ENCODE data around the gene SEMA4D.

Gene SEMA4D

DNA sequence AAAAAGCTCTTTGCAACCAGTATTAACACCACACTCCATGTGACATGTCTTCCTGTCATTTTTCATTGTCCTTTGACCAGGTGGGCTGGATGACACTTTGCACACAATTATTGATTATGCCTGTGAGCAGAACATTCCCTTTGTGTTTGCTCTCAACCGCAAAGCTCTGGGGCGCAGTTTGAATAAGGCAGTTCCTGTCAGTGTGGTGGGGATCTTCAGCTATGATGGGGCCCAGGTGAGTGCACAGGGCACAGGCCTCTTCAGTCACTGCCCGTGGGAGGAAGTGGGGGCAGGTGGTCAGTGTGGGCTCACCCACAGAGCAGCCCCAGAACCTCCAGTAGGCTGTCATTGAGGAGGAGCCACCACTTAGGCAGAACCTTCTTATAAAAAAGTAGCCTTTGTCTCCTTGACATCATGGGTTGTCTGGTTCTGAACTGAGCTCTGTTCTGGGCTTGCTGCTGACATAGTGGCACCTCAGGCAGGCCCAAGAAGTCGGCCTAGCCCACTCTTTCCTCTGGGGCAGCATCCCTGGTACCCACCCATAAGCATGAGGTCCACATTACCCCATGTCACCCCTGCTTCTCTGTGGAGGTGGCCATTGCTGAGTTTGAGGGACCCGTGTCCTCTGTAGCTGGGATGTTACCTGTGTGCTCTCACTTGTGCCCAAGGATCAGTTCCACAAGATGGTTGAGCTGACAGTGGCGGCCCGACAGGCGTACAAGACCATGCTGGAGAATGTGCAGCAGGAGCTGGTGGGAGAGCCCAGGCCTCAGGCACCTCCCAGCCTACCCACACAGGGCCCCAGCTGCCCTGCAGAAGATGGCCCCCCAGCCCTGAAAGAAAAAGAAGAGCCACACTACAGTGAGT is 140.3 kb downstream of the SEMA4D start:
- TF ChIP-seq, protein P1, sequence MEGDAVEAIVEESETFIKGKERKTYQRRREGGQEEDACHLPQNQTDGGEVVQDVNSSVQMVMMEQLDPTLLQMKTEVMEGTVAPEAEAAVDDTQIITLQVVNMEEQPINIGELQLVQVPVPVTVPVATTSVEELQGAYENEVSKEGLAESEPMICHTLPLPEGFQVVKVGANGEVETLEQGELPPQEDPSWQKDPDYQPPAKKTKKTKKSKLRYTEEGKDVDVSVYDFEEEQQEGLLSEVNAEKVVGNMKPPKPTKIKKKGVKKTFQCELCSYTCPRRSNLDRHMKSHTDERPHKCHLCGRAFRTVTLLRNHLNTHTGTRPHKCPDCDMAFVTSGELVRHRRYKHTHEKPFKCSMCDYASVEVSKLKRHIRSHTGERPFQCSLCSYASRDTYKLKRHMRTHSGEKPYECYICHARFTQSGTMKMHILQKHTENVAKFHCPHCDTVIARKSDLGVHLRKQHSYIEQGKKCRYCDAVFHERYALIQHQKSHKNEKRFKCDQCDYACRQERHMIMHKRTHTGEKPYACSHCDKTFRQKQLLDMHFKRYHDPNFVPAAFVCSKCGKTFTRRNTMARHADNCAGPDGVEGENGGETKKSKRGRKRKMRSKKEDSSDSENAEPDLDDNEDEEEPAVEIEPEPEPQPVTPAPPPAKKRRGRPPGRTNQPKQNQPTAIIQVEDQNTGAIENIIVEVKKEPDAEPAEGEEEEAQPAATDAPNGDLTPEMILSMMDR (IDR thresholded peaks at IDR 0.05; ENCODE audit: control extremely low read depth, extremely low read depth, low read depth, missing control alignments), result no peak
- ChIA-PET POLR2A (no interaction called here), CTCF (interaction anchor here (1.3 to 3.4 kb wide), 3 partner anchors 10 to 192 kb away, joined by 3 to 22 read pairs (median 3); no protein-coding TSS in a partner anchor)
- no peak for DNase-seq (ENCODE audit: extremely low spot score)

DNA sequence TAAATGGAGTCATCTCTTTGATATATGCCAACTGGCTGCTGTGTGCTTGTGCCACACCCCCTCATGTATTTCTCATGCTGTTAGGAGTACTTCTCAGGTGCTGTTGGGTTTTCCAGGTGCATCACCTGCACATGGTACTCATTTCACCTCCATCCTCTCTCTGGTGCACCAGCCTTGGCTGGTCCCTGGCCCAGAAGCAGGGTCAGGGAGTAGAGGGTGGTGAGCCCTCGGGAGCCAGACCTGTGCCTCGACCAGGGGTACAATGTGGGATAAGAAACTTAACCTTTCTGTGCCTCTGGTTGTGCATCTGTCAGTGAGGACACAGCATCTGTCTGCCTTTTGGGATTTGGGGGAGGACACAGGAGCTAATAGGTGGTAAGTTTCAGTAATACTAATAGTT is 141.1 kb downstream of the SEMA4D start:
- POLR2A ChIA-PET, result interaction anchor here (1.1 kb wide), 1 partner anchor 32 kb away, joined by 4 read pairs; no protein-coding TSS in a partner anchor
- TF ChIP-seq, protein P1 (IDR thresholded peaks at IDR 0.05; ENCODE audit: control extremely low read depth, extremely low read depth, low read depth, missing control alignments), result no peak
- CTCF ChIA-PET, result interaction anchor here (1.5 to 3.4 kb wide), 2 partner anchors 10 to 192 kb away, joined by 3 to 22 read pairs; no protein-coding TSS in a partner anchor
- DNase-seq (ENCODE audit: extremely low spot score), result no peak

DNA sequence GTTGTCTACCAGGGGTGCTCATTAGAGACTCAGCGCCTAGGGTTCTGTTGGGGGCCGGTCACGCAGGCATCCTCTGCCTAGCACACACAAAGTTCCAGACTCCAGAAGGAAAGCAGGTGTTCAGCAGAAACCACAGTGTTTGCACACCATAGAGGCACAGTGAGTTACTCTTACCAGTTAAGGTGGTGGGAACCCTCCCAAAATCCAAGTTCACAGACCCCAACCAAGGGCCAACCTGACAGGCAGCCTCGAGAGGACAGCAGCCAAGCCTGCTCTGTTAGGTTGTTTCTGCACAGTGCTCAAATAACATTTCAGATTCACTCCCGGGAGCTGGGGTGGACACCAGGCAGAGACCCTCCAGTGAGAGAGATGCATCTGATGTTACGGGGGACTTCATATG is 143.4 kb downstream of the SEMA4D start:
- POLR2A ChIA-PET, result no interaction called here
- no peak for DNase-seq (ENCODE audit: extremely low spot score)
- CTCF ChIA-PET, result no interaction called here
- TF ChIP-seq, protein P1 (IDR thresholded peaks at IDR 0.05; ENCODE audit: control extremely low read depth, extremely low read depth, low read depth, missing control alignments), result no peak

DNA sequence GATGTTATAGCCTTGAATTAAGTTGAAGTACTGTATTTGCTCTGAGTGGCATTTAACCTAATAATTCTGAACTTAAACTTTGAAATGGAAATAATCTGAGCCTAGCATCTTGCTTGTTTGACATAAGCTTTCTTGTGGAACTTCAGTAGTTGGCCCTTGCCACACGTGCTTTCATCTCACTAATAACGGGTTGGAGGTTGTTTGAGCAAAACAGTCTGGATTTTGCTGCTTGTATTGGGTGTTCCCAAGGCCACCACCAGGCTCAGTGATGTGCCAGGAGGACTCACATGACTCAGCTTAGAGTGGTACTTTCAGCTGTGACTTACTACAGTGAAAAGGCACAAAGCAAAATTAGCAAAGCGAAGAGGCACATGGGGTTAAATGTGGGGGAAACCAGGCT is 143.9 kb downstream of the SEMA4D start:
- CTCF ChIA-PET, result interaction anchor here (1.6 kb wide), 1 partner anchor 12 kb away, joined by 3 read pairs; no protein-coding TSS in a partner anchor
- TF ChIP-seq, protein P1 (IDR thresholded peaks at IDR 0.05; ENCODE audit: control extremely low read depth, extremely low read depth, low read depth, missing control alignments), result no peak
- POLR2A ChIA-PET, result no interaction called here
- DNase-seq (ENCODE audit: extremely low spot score), result no peak

DNA sequence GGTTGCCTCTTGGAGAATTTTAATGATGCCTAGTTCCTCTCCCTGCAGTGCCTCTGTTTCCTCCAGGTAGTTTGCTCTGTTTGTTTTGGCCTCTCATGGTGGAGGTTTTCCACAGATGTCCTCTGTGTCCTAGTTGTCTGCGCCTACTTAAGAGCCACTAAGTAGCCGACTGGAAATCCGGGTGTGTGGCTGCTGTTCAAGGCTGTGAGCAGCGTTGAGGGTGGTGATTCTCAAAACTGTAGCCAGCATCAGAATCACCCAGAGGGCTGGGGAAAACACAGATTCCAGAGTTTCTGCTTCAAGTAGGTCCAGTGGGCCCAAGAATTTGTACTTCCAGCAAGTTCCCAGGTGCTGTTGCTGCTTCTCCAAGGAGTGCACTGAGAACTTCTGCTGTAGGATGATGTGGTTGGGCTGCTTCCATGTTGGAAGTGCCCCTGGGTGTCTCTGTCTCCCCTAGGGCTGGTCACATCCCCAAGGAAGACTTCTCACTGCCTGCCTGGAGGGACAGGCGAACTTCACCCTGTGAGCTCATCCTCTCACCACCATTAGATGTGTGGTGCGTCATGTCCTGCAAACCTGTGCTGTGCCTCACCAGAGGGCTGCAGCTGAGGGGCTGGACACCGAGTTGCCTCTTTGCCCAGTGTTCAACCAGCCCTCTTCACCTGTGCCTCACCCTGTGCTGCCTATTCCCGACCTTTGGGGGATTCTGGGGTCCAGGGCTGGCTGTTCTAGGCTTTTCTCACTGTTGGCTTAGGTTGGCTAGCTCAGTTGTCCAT is 144.9 kb downstream of the SEMA4D start:
- TF ChIP-seq, protein P1 (IDR thresholded peaks at IDR 0.05; ENCODE audit: control extremely low read depth, extremely low read depth, low read depth, missing control alignments), result no peak
- DNase-seq (ENCODE audit: extremely low spot score), result no peak
- ChIA-PET POLR2A (no interaction called here), CTCF (interaction anchor here (1.2 to 1.6 kb wide), 2 partner anchors 11 to 196 kb away, joined by 3 to 4 read pairs; no protein-coding TSS in a partner anchor)

DNA sequence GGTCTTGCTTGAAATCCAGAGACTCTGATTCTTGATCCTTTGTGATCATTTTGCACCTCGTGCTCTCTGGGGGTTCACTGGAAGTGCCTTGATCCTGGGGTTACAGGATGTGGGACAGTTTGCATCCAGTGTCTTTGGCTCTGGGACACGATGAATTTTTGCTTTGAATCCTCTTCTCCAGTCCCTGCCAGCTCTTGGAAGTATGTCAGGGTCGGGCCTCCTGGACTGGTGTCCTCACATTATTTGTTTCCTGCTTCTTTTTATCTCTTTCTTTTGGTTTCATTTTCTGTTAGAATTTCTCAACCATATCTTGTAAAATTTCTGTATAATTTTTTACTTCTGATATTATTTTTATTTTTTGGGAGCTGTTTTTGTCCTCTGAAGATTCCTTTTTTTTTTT is 145.5 kb downstream of the SEMA4D start:
- no peak for DNase-seq (ENCODE audit: extremely low spot score)
- ChIA-PET POLR2A (no interaction called here), CTCF (interaction anchor here (1.2 to 1.6 kb wide), 4 partner anchors 11 to 196 kb away, joined by 3 to 4 read pairs (median 4); partner anchors contain the start of gene SECISBP2)
- TF ChIP-seq, protein P1 (IDR thresholded peaks at IDR 0.05; ENCODE audit: control extremely low read depth, extremely low read depth, low read depth, missing control alignments), result no peak
